HG03060 (cell line): Measurements from ENCODE around the gene TMF1.

Experiments
- ATAC-seq: cut with Tn5 transposase; IDR thresholded peaks from one replicate; pipeline ENCODE4 v1.9.1; 2021; ENCODE audit warnings: low read depth, moderate number of reproducible peaks; ENCODE audit not compliant: unreplicated experiment

TMF1 gene

GRCh38 chr3:69082361-69082760 is 30.2 kb upstream of the TMF1 start:
- no peak for ATAC-seq

GRCh38 chr3:69081583-69082262 is 29.6 kb upstream of the TMF1 start:
- ATAC-seq = no peak

GRCh38 chr3:69080233-69080920 is 28.2 kb upstream of the TMF1 start, which contains the start of gene UBA3:
TSS of gene UBA3 (minus strand) at chr3:69080365. CDS start at chr3:69080353, 12 bp downstream.
- no peak for ATAC-seq

GRCh38 chr3:69079269-69080159 is 27.4 kb upstream of the TMF1 start:
- ATAC-seq = no peak

GRCh38 chr3:69072928-69073327 is 20.8 kb upstream of the TMF1 start:
- no peak for ATAC-seq

GRCh38 chr3:69066121-69066520 is 14.0 kb upstream of the TMF1 start:
- no peak for ATAC-seq

- no peak for ATAC-seq
Measured at GRCh38 chr3:69065318-69065964, 13.3 kb upstream of the TMF1 start.

GRCh38 chr3:69063636-69064035 is 11.5 kb upstream of the TMF1 start:
- no peak for ATAC-seq

- no peak for ATAC-seq
Measured at GRCh38 chr3:69059688-69060087, 7.6 kb upstream of the TMF1 start.

- no peak for ATAC-seq
Measured at GRCh38 chr3:69058947-69059224, 6.8 kb upstream of the TMF1 start.

- peak; percentile 95 for ATAC-seq
Measured at GRCh38 chr3:69058180-69058946, 6.2 kb upstream of the TMF1 start.

- no peak for ATAC-seq
Measured at GRCh38 chr3:69052472-69052898, 352 bp upstream of the TMF1 start.

- ATAC-seq = no peak
Measured at GRCh38 chr3:69048990-69049389, 3.1 kb downstream of the TMF1 start.

GRCh38 chr3:69044608-69045007 is 7.5 kb downstream of the TMF1 start:
- no peak for ATAC-seq

- no peak for ATAC-seq
Measured at GRCh38 chr3:69033470-69033869, 18.7 kb downstream of the TMF1 start.

GRCh38 chr3:69032737-69033136 is 19.4 kb downstream of the TMF1 start:
- ATAC-seq = no peak

GRCh38 chr3:69032142-69032541 is 20.0 kb downstream of the TMF1 start:
- ATAC-seq = no peak

- ATAC-seq = no peak
Measured at GRCh38 chr3:69031635-69032034, 20.5 kb downstream of the TMF1 start.

- no peak for ATAC-seq
Measured at GRCh38 chr3:69020857-69021256, 31.3 kb downstream of the TMF1 start.

- no peak for ATAC-seq
Measured at GRCh38 chr3:69020424-69020823, 31.7 kb downstream of the TMF1 start.
